ENCODE data around the gene ACADL.

DNA sequence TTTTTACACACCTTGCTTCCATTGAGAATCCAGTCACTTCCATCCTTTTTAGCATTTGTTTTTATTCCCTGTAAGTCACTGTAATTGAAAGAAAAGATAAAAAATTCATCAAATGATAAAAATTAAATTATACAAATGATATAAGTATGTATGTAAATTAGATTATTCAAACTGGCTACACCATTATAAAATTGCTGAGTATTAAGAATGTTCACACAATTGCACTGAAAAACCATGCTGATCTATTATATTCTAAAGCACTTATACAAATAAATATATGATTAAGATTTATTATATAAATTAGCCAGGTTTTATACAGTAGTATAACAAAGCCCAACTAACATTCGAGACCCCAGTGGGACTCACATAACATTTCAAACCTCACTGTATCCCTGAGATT lies 15.1 kb downstream of the ACADL start:
- no peak for TF ChIP-seq YY1 (IDR thresholded peaks at IDR 0.05; ENCODE audit: insufficient read depth, insufficient replicate concordance, low read depth, low read length)
- no peak for TF ChIP-seq MTF1 (CRISPR knock-in tag; IDR thresholded peaks at IDR 0.05)
- no peak for TF ChIP-seq ZNF143 (CRISPR knock-in tag; IDR thresholded peaks at IDR 0.05)
- no peak for TF ChIP-seq CREM (IDR thresholded peaks at IDR 0.05)
- TF ChIP-seq CREM (CRISPR knock-in tag; IDR thresholded peaks at IDR 0.05) = no peak

Measured in HepG2 (cell line).